Hepatocyte (in vitro differentiated cells): ENCODE results near the gene GTF2E1.

Experiments used
- CTCF ChIP-seq: fragments of 200-600 bp; sonication (generic); IDR thresholded peaks from 2 replicates; pipeline ENCODE4 v1.5.1; 2016; ENCODE audit warnings: antibody characterized with exemption, mild to moderate bottlenecking; ENCODE audit not compliant: poor library complexity
- EZH2 ChIP-seq: fragments of 200-600 bp; sonication (generic); IDR thresholded peaks from 2 replicates; pipeline ENCODE4 v1.6.1; 2016; ENCODE audit warnings: antibody characterized with exemption, mild to moderate bottlenecking, borderline replicate concordance

GRCh38 chr3:120763601-120764000, 21.1 kb downstream of the GTF2E1 start:
- no peak for TF ChIP-seq CTCF
- TF ChIP-seq EZH2 = no peak
